HCEC 1CT (cell line): ENCODE data around the gene CNTN6.

Experiments used
- DNase-seq: peaks from one replicate; pipeline ENCODE4 v3.0.0-alpha.2; 2017

The CNTN6 gene

DNA sequence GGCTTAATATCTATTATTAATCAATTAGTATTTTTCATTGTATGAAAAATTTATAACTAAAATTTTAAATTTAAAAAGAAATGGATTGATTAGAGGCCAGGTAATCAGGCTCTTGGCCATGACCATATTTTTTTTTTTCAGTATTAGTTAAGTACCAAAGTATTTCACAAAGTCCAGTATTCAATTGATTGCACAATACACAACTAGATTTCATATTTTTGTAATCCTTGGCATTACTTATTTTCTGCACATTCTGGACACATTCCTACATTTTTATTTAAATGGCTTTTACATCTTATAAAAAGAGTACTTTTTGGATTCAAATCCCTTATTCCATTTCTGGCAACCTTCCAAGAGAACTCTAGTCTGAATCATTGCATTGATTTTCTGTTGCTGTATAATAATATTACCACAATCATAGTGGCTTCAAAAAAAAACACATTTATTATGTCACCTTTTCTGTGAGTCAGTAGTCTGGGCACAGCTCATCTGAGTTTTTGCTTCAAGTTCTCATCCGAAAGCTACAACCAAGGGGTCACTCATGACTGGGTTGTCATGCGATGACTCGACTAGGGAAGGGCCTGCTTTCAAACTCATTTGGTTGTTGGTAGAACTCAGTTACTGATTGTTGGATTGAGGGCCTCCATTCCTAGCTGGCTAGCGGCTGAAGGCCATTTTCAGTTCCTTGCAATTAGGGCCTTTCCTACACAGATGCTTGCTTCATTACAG lies 90.7 kb downstream of the CNTN6 start:
- DNase-seq, result no peak

GRCh38 chr3:1190569-1190968 lies 97.7 kb downstream of the CNTN6 start:
- no peak for DNase-seq

DNA sequence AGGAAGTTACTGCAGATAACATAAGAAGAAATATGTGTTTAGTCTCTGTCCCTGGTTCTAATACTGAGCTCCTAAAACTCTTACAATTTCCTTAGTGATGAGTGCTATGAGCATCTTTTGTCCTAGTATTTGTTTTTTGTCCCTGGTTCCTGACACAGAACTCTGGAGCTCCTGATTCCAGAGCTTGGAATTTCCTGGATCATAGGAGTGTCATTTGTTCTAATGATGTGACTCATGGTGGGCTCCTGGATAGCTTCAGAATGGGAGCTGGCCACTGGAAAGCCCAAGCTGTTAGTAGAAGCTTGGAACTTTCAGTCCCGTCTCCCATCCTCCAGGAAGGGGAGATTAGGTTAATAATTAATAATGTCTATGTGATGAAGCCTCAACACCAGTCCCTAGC lies 98.2 kb downstream of the CNTN6 start:
- DNase-seq, result no peak

GRCh38 chr3:1195947-1196346 lies 103.1 kb downstream of the CNTN6 start:
- DNase-seq, result no peak

GRCh38 chr3:1197051-1197450 lies 104.2 kb downstream of the CNTN6 start:
- DNase-seq, result no peak

DNA sequence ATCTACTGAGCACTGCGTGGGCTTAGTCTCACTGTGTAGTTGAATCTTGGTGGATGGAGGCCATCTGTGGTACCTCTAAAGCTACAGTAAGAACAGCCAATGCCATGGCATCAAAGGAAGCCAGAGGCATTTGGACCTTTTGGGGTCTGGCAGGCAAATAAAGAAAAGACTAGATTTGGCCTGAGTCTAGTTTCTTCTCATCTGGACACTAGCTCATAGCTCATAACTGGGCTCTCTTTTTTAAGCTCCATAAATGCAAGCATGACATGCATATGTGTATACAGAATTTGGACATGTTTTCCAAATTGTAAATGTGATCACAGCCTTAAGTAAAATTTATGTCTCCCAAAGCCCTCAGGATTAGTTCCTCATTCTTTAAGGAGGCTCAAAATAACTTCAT lies 107.5 kb downstream of the CNTN6 start:
- DNase-seq, result no peak

DNA sequence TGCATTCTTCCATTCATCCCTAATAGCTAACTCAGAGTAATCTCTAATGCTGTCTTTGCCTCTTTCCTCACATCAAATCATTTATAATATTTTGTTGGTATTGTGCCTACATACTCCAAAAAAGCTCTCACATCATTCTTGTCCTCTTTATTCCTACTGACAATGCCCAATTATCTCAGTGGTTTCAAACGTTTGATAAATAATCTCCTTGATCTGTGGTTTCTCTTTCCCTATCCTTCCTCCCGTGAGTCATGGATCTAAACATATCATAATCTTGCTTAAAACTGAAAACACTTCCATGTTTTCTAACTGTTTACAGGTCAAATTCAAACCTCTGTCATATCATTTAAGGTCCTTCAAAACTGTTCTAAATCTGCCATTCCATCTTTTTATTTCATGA lies 115.1 kb downstream of the CNTN6 start:
- no peak for DNase-seq

DNA sequence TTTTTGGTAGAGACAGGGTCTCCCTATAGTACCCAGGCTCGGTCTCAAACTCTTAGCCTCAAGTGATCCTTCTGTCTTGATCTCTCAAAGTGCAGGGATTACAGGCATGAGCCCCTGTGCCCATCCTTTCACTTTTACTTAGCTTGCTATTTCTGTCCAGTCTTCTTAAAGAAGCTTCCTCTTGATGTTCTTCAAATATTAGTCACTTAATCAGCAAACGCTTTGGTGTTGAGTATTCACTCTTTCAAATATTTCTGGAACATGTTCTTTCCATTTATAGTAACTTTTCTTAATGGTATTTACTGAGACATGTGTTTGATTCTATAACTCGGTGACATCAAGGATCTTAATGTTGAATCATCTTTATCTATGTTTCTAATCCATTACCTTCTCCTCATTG lies 122.1 kb downstream of the CNTN6 start:
- DNase-seq, result no peak

GRCh38 chr3:1216856-1217255 lies 124.0 kb downstream of the CNTN6 start:
- no peak for DNase-seq

DNA sequence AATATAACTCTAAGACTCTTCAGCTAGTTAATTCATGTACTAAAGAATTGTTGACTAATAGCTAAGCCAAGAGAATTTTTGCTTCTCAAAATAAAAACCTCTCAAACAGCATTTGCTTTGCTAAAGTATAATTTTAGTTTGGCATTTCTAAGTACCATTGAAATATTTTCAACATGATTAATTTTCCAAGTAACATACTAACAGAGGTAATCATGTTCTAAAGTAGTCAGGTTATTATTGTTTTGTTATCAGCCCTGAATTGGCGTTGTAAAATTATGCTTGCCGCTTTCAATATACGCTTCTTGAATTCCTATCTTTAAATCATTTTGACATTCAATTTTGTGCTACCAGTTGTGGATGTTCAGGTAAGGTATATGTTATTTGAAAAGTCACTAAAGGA lies 134.3 kb downstream of the CNTN6 start:
- no peak for DNase-seq

DNA sequence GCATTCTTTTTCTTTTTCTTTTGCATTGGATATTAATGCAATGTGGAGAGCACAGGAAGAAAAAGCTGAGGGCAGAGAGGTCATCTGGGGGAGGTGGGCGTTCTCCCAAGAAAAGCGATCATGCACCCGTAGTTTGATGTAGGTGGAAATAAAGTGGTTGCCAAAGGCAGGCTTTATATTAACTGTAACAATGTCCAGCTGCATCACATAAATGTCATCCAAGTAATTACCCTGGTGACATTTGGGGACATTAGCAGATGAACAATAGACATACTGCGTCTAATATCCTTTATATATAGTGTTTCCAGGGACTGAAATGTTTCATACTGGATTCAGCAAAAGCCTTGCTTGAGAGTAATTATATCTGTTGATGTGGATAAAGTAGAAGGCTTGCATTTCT lies 135.5 kb downstream of the CNTN6 start:
- no peak for DNase-seq

DNA sequence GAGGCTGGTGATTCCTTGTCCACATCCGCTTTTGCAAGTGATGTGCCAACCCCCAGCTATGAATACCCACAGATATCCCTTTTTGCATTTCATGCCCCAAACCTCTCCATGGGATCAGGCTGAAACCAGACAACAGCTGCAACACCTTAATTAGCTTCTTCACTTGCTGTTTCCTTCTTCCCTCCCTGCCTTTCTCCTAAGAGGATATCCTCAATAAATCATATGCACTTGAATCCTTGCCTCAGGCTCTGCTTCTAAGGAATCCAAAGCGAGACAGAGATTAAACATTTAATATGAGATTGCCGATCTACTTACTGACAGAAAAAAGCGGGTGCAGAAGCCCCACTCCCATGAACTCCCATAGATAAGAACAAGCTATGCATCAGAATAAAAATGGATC lies 138.1 kb downstream of the CNTN6 start:
- no peak for DNase-seq

GRCh38 chr3:1232276-1232675 lies 139.5 kb downstream of the CNTN6 start:
- DNase-seq, result no peak

- no peak for DNase-seq
Observed at GRCh38 chr3:1235526-1236120, 142.8 kb downstream of the CNTN6 start.

DNA sequence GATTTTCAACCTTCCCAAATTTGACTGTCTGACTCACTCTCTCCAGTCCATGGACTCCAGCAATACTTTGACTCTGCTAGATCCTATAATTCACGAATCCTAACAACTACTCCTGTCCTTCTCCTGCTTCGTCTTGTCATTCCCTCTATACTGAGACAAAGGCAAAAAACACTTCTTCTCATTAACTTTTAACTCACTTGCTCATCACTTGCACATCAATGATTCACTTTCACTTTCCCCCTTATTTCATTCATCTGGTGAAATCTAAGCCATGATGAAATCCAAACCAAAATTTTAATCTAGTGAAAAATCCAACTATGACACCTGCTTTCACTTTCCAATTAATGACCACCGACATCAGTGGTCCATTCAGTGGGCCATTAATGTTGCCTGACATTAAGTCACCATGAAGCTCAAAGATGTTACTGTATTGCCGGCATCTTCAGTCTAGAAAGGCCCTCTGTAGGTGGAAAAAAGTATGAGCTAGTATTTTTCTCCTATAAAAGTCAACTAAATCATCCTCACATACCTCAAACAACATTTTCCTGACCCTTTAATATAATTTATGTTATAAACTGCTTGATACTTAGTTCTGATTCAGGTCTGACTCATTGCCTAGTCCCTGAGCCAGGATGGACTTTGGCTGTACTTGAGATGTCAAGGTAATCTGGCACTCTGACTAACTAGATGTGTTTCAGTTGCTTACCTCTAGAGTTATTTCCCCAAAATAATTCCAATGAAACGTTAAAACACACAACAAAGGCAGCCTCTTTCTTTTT lies 158.6 kb downstream of the CNTN6 start:
- DNase-seq, result no peak

- no peak for DNase-seq
Observed at GRCh38 chr3:1252061-1252430, 159.2 kb downstream of the CNTN6 start.

DNA sequence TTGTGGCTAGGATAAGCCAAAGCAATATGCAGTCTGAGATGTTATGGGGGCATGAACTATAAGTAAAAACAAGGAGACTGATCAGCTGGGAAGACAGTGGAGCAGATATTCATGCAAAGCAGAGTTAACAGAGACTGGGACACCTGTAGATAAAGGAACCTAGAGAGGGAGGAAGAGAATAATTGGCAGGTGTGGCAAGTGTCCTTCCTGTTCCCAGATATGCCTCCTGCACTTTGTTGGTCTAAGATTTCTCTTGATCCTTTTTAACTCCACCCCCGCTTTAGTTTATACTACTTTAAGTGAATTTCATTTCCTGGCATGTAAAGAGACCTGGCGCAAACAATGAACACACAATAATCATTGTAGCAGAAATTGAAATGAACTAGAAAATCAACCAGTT lies 169.4 kb downstream of the CNTN6 start:
- no peak for DNase-seq

DNA sequence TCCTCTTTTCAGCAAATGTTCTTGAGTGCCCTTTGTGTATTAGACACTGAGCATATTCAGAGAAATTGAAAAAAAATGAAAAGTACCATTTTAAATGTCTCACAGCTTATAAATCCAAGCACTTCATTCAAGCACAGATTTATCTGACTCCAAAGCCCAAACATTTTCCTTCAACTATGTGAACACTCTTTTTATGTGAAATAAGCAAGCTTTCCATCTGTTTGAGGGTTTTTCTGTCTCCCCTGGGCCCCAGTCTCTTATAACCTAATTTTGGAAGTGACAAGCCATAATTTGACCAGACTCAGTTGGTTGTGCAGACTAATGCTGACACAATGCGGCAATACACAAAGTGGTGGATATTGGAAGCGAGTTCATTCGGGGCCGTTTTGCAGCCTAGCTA lies 170.3 kb downstream of the CNTN6 start:
- DNase-seq, result no peak

DNA sequence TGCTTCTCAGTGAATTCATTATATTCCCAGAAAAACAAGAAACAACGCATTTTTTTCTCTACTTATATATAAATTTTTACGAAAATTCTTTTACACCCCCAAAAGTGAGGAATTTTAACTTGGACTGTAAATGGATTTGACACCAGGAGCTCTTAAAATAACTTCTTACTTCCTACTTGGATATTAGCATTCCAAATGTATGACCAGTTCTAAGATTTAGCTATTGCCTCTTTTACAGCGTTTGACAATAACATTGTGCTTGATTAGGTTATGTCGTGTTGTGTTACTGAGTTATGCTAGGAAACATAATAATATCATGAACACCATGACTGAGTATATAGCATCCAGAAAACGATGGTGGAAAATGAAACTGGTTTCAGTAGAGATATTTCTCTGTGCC lies 177.0 kb downstream of the CNTN6 start:
- DNase-seq, result no peak

DNA sequence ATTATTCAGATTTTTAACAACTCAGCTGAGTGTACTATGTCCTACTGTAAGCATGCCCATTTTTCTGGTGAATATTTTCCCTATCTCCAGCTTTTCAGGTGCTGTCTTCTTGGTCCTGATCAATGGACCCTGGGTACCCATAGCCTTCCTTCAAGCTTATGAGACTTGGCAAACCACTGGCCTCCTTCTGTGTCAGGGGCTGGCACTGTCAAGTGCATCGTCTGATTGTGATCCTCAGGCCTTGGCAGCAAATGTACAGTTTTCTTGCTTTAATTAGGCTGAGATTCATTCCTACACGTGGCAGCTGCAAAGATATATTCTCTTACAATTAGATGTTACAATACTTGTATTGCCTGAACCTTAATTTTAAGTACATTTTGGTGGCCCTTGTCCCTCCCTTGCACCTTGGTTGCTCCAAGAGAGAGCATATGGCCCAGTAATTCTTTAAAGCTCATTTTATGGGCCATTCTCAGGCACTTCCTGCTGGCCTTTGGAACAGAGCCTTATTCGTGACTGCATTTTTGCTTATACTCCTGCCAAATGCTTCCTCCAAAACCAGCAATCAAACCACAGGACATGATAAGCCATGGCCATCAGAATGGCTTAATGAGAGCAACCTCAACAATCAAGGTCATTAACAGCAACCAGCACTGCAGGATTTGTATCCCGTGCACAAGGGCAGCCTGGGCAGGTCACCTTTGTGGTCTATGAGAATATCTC lies 179.9 kb downstream of the CNTN6 start:
- DNase-seq, result no peak

GRCh38 chr3:1275495-1275894 lies 182.7 kb downstream of the CNTN6 start:
- DNase-seq, result no peak

GRCh38 chr3:1287815-1288214 lies 195.0 kb downstream of the CNTN6 start:
- no peak for DNase-seq

- no peak for DNase-seq
Observed at GRCh38 chr3:1288805-1289494, 196.1 kb downstream of the CNTN6 start.
